Measurements from ENCODE around the gene TRMT2A.
"Not testable (repeated sequence)": the region's sequence is repeated elsewhere in the genome, so short reads cannot be mapped to it uniquely, and the experiment has no call there.

The TRMT2A gene, protein sequence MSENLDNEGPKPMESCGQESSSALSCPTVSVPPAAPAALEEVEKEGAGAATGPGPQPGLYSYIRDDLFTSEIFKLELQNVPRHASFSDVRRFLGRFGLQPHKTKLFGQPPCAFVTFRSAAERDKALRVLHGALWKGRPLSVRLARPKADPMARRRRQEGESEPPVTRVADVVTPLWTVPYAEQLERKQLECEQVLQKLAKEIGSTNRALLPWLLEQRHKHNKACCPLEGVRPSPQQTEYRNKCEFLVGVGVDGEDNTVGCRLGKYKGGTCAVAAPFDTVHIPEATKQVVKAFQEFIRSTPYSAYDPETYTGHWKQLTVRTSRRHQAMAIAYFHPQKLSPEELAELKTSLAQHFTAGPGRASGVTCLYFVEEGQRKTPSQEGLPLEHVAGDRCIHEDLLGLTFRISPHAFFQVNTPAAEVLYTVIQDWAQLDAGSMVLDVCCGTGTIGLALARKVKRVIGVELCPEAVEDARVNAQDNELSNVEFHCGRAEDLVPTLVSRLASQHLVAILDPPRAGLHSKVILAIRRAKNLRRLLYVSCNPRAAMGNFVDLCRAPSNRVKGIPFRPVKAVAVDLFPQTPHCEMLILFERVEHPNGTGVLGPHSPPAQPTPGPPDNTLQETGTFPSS

DNA sequence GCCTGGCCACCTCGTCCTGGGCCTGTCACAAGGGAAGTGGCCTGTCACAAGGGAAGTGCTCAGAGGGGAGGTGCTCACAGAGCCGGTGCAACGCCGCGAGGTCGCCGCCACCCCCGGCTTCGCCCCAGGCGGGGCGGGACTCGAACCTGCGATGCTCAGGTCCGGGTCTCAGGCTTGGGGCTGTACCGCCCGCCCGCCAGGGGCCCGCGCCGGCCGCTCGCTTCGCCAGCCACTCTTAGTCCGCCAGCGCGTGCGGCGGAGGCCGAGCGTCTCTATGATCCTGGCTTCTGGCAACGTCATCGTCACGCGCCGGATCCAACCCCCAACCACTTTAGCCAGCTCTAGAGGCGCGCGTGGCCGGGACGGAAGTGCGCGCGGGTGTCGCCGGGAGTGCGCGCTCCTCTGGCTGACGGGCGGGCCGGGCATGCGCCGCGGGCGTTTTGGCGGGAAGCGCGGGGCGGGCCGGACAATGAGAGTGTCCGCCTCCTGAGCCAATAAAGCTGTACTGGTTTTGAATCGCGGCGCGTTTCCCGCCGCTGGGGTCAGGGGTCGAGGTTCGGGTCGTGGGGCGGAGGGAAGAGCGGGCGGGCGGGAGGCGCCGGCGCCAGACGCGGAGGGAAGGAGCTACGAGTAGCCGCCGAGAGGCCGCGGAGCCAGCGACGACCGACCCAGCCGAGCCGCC lies at the start of gene TRMT2A:
TRMT2A (minus strand) TSS at position 276 of the 682 bp plus-strand sequence. CDS start 320 bp downstream, outside the sequence.
- DNase-seq (ENCODE audit: low spot score): peak; percentile 96

GRCh38 chr22:20166703-20167102 lies 49.7 kb upstream of the TRMT2A start:
- no peak for DNase-seq (ENCODE audit: low spot score)

DNA sequence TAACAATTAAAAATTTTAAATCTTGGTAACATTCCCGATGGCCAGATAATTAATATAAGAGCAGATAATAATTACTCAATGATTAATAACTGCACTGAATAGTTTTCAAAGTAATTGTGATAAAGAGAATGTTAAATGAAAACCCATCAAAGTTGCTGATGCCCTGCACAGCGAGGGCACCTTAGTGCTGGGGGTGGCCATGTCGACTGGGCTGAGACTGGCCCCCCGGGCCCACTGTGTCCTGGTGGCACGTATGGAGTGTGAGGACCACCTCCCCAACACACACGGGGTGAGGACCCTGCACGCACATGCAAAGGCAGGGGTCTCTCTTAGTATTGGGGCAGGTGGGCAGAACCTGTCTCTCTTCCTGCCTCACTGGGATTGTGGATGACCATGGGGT lies 48.9 kb upstream of the TRMT2A start:
- DNase-seq (ENCODE audit: low spot score): no peak

DNA sequence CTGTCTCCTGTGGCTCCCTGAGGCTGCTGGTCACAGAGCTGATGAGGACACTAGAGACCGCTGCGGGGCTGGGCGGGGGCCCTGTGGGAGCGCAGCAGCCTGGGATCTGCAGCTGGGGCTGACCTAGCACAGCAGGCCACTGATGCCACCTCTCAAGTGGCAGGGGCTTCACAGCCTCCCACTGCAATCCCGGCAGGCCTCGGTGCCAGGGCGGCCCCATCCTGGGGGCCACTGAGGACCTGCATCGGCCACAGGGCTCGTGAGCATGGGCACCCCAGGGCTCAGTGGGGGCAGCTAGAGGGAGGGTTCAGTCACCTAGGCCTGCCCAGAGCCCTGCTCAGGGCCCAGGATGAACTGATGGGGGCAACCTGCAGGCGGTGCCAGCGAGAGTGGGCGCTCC lies 48.4 kb upstream of the TRMT2A start:
- DNase-seq (ENCODE audit: low spot score): no peak

GRCh38 chr22:20164863-20165262 lies 47.8 kb upstream of the TRMT2A start:
- DNase-seq (ENCODE audit: low spot score): no peak

- DNase-seq (ENCODE audit: low spot score): no peak
Measured at GRCh38 chr22:20160041-20160440, 43.0 kb upstream of the TRMT2A start.

- not testable (repeated sequence) for DNase-seq (ENCODE audit: low spot score)
Measured at GRCh38 chr22:20159531-20159930, 42.5 kb upstream of the TRMT2A start.

DNA sequence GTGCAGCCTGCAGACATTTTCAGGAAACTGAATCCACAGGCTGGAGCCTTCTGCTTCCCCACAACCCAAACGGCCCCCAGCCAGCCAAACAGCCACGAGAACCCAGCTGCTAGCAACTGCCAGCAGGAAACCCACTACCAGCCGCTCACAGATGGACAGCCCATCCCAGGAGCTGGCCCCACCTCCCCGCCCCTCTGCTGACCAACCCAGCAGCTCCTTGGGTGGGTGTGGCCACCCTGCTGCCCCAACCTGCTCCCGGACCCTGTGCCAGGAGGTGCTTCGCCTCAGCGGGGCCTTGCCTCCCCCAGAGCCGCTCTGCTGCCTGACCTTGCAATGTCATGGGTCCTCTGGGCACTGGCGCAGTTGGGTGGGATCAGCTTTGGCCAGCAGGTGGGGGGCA lies 42.0 kb upstream of the TRMT2A start:
- DNase-seq (ENCODE audit: low spot score): no peak

DNA sequence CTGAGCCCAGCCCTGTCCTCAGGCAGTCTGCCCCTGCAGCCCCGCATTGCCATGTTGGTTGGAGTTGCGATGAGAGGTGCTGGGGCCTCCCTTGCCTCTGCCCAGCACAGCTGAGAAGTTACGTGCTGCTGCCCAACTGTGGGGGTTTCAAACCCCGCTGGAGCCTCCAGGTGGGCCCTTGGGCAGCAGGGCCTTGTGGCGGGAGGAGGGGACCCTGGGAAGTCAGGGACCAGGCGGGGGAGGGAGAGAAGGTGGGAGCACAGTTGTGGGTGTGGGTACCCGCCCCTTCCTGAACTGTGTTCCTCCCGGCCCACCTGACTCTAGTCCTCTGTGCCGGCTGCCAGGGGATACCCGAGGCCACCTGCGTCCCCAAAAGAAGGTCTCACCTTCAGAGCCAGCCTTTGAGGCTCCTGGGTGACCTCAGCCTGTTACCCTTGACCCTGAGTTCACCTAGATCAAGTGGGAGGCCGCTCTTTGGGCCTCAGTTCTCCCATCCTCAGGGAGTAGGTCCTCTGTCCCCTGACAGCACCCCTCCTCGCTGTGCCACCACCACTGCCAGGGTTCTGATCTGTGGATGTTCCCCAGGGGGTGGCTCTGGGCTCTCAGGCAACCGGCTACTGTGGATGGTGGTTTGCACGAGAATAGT lies 41.5 kb upstream of the TRMT2A start:
- DNase-seq (ENCODE audit: low spot score): no peak

DNA sequence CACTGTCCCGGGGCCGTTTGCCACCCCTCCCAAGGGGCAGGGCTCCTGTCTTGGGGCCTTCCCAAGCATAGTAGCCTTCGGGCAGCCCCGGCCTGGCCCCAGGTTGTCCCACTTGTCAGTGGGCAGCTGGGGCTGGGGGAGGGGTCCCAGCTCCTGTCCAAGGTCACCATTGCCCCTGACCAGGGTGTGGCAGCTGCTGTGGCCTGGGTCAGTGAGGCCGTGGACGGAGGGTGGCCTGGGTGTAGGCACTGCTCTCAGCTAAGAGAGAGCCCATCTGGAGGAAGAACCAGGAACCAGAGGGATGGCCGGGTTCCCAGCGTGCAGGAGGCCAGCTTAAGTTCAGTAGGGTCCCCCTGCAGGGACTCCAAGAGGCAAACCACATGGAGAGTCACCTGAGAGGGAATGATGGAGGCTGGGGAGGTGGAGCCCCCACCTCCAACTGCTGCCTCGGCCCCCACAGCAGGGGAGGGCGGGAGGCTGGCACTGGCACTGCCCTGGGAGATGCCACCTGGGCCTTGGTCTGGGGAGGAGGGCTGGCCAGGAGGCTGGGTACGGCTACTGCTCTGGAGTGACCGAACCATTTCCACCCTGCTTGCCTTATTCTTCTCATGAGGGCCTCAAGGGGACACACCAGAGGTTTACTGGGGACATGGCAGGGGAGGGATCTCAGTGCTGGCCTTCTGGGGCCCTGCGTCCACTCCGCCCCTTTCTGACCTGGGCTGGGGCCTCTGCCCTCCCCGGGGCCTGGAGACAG lies 40.6 kb upstream of the TRMT2A start:
- DNase-seq (ENCODE audit: low spot score): no peak

- peak; percentile 63 for DNase-seq (ENCODE audit: low spot score)
Measured at GRCh38 chr22:20156611-20157429, 39.8 kb upstream of the TRMT2A start.

- DNase-seq (ENCODE audit: low spot score): no peak
Measured at GRCh38 chr22:20156042-20156389, 39.0 kb upstream of the TRMT2A start.

- DNase-seq (ENCODE audit: low spot score): peak; percentile 71
Measured at GRCh38 chr22:20155330-20156041, 38.5 kb upstream of the TRMT2A start.

- DNase-seq (ENCODE audit: low spot score): no peak
Measured at GRCh38 chr22:20154602-20155187, 37.7 kb upstream of the TRMT2A start.

GRCh38 chr22:20153945-20154344 lies 36.9 kb upstream of the TRMT2A start:
- DNase-seq (ENCODE audit: low spot score): no peak

DNA sequence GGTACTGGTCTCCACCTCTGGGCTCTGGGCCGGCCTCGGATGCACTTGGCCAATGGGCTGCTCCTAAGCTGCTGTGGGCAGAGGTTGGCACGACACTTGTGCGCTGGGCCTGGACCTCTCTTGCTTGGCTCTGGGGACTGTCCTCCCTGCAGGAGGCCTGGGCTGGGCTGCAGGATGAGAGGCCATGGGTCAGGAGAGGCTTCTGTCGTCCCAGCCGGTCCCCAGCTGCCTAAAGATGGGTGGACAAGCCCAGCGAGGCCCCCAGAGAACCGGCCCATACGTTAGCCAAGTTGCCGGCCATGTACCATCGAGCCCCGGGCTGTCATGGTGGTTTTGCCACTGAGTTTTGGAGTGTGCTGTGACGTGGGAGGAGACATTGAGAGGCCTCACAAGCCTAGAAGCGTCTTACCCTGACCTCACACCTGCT lies 35.5 kb upstream of the TRMT2A start:
- no peak for DNase-seq (ENCODE audit: low spot score)

GRCh38 chr22:20151276-20151588 lies 34.2 kb upstream of the TRMT2A start:
- DNase-seq (ENCODE audit: low spot score): no peak

- no peak for DNase-seq (ENCODE audit: low spot score)
Measured at GRCh38 chr22:20150381-20151275, 33.6 kb upstream of the TRMT2A start, which contains the start of gene CCDC188. Gene CCDC188, minus strand, starts transcription at chr22:20151055. Its CDS starts 69 bp downstream, at chr22:20150986.

All from putamen (tissue), 1 donor.